ENCODE results near the gene DNAJA4.

DNA sequence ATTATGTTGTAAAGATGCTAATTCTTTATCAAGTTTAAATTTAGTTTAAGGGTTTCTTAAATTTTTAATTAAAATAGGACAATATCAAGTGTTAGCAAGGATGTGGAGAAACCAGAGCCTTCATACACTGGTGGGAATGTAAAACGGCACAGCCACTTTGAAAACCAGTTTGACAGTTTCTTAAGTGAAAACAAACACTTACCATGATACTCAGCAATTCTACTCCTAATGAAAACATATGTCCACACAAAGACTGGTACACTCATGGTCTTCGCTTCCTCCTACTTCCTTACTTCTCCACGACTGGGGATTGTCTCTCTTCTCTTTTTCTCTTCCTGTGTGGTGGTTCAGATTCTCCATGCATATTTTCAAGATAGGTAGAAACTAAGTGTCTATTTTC, 25.9 kb downstream of the DNAJA4 start:
- TF ChIP-seq, protein P1, sequence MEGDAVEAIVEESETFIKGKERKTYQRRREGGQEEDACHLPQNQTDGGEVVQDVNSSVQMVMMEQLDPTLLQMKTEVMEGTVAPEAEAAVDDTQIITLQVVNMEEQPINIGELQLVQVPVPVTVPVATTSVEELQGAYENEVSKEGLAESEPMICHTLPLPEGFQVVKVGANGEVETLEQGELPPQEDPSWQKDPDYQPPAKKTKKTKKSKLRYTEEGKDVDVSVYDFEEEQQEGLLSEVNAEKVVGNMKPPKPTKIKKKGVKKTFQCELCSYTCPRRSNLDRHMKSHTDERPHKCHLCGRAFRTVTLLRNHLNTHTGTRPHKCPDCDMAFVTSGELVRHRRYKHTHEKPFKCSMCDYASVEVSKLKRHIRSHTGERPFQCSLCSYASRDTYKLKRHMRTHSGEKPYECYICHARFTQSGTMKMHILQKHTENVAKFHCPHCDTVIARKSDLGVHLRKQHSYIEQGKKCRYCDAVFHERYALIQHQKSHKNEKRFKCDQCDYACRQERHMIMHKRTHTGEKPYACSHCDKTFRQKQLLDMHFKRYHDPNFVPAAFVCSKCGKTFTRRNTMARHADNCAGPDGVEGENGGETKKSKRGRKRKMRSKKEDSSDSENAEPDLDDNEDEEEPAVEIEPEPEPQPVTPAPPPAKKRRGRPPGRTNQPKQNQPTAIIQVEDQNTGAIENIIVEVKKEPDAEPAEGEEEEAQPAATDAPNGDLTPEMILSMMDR (IDR thresholded peaks at IDR 0.05; ENCODE audit: low read depth, low read length, poor library complexity, severe bottlenecking), result no peak
- TF ChIP-seq EZH2phosphoT487 (IDR thresholded peaks at IDR 0.05; ENCODE audit: borderline replicate concordance, low read length), result no peak
